ENCODE data around the gene TSPAN8. TPM values are rescaled to one million over a fixed set of nuclear protein-coding genes. Genes with fewer than 3 reads are reported as not detected.

Gene TSPAN8
- total RNA-seq, 1 experiment from 2014 or later = 0.37 TPM

GRCh38 chr12:71169286-71169685, 11.5 kb upstream of the TSPAN8 start:
- H3K4me1 Mint-ChIP-seq = no peaks in the 10 kb centered on the region
- no peak for DNase-seq (ENCODE audit: low spot score)
- H3K9me3 Mint-ChIP-seq = peaks cover 30% of the 10 kb centered on the region
- TF ChIP-seq NFATC4 (CRISPR knock-in tag; IDR thresholded peaks at IDR 0.05) = no peak
- TF ChIP-seq GTF2I (CRISPR knock-in tag; conservative IDR thresholded peaks at IDR 0.05) = no peak
- no peak overlapping the region for H3K27ac Mint-ChIP-seq
- ChIA-PET CTCF (no interaction called here), POLR2A (no interaction called here)
- peaks cover 19% of the 10 kb centered on the region for H3K36me3 Mint-ChIP-seq
- H3K4me3 Mint-ChIP-seq = no peak overlapping the region
- H3K27me3 Mint-ChIP-seq (ENCODE audit: low read depth) = no peaks in the 10 kb centered on the region
- ATAC-seq = no peak

- no peaks in the 10 kb centered on the region for H3K27me3 Mint-ChIP-seq (ENCODE audit: low read depth)
- peaks cover 30% of the 10 kb centered on the region for H3K9me3 Mint-ChIP-seq
- DNase-seq (ENCODE audit: low spot score) (no peak), ATAC-seq (no peak)
- POLR2A ChIA-PET = no interaction called here
- CTCF ChIA-PET = no interaction called here
- no peak overlapping the region for H3K27ac Mint-ChIP-seq
- peaks cover 19% of the 10 kb centered on the region for H3K36me3 Mint-ChIP-seq
- H3K4me1 Mint-ChIP-seq = no peaks in the 10 kb centered on the region
- TF ChIP-seq NR3C1 (CRISPR knock-in tag; conservative IDR thresholded peaks at IDR 0.05; ENCODE audit: low read depth) (no peak), FOXK1 (CRISPR knock-in tag; IDR thresholded peaks at IDR 0.05) (no peak), EMX1 (CRISPR knock-in tag; IDR thresholded peaks at IDR 0.05) (no peak), ZSCAN18 (CRISPR knock-in tag; IDR thresholded peaks at IDR 0.05) (no peak), ERG (CRISPR knock-in tag; IDR thresholded peaks at IDR 0.05) (no peak), HMGXB4 (CRISPR knock-in tag; IDR thresholded peaks at IDR 0.05) (no peak), HMGA2 (CRISPR knock-in tag; IDR thresholded peaks at IDR 0.05) (no peak), ZBTB43 (CRISPR knock-in tag; IDR thresholded peaks at IDR 0.05) (no peak), ZNF671 (CRISPR knock-in tag; IDR thresholded peaks at IDR 0.05) (no peak), E2F4 (CRISPR knock-in tag; IDR thresholded peaks at IDR 0.05; ENCODE audit: borderline replicate concordance, low read depth) (no peak), JAZF1 (CRISPR knock-in tag; IDR thresholded peaks at IDR 0.05) (no peak)
- H3K4me3 Mint-ChIP-seq = no peak overlapping the region
Observed at GRCh38 chr12:71166862-71167496, 9.2 kb upstream of the TSPAN8 start.

- H3K36me3 Mint-ChIP-seq = peaks cover 19% of the 10 kb centered on the region
- POLR2A ChIA-PET = no interaction called here
- no peaks in the 10 kb centered on the region for H3K27me3 Mint-ChIP-seq (ENCODE audit: low read depth)
- no peak for DNase-seq (ENCODE audit: low spot score)
- no peak overlapping the region for H3K4me3 Mint-ChIP-seq
- H3K9me3 Mint-ChIP-seq = peaks cover 30% of the 10 kb centered on the region
- H3K27ac Mint-ChIP-seq = no peak overlapping the region
- ATAC-seq = no peak
- H3K4me1 Mint-ChIP-seq = no peaks in the 10 kb centered on the region
- CTCF ChIA-PET = no interaction called here
- no peak for TF ChIP-seq EMX1 (CRISPR knock-in tag; IDR thresholded peaks at IDR 0.05)
- TF ChIP-seq ERG (CRISPR knock-in tag; IDR thresholded peaks at IDR 0.05) = no peak
- no peak for TF ChIP-seq MLX (CRISPR knock-in tag; IDR thresholded peaks at IDR 0.05)
- TF ChIP-seq SMAD3 (CRISPR knock-in tag; IDR thresholded peaks at IDR 0.05; ENCODE audit: borderline replicate concordance) = no peak
- no peak for TF ChIP-seq GTF2I (CRISPR knock-in tag; conservative IDR thresholded peaks at IDR 0.05)
- TF ChIP-seq E2F1 (CRISPR knock-in tag; IDR thresholded peaks at IDR 0.05) = no peak
- TF ChIP-seq CBFB (CRISPR knock-in tag; IDR thresholded peaks at IDR 0.05; ENCODE audit: low read depth) = no peak
- no peak for TF ChIP-seq ZNF671 (CRISPR knock-in tag; IDR thresholded peaks at IDR 0.05)
- no peak for TF ChIP-seq ZBTB43 (CRISPR knock-in tag; IDR thresholded peaks at IDR 0.05)
- TF ChIP-seq CREM (CRISPR knock-in tag; IDR thresholded peaks at IDR 0.05) = no peak
Observed at GRCh38 chr12:71166280-71166679, 8.5 kb upstream of the TSPAN8 start.

All from WTC11 (cell line).